GM19193 (cell line): ENCODE data around the gene ROGDI.

Source experiments
- POLR2A ChIP-seq: IDR thresholded peaks from 4 replicates; pipeline ENCODE4 v1.6.1; 2011; ENCODE audit not compliant: insufficient read depth, insufficient read length; ENCODE audit errors: extremely low read depth

ROGDI gene

DNA sequence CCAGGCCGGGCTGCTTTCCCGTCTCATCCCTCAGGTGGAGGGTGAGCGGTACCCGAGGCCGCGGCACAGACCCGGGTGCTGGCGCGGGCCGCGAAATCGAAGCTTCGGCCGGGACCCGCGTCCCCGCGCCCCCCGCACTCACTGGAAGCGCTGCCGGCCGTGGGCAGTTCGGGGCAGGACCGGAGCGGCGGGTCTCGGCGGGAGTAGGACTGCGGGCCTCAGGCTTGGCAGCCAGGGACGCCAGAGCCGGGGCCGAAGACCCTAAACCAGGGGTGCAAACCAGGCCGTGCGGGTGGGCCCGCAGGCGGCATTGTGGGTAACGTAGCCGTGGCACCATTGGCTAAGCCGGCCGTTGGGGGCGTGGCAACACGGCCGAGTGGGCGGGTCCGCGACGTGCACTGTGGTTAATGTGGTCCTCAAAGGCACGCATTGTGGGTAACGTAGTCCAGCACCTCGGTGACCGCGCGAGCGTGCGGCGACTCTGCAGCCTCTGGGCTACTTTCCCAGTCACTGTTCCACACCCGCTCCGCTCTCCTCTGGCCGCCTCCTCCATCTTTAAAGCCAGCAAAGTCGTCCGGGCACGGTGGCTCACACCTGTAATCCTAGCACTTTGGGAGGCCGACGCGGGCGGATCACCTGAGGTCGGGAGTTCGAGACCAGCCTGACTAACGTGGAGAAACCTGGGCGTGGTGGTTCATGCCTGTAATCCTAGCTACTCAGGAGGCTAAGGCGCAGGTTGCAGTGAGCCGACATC lies 35.4 kb downstream of the ROGDI start, which contains the start of gene ZNF500:
TSS of gene ZNF500 (minus strand) at position 288 of the 754 bp plus-strand sequence. CDS start 1,184 bp downstream, outside the sequence.
- TF ChIP-seq POLR2A: peak; percentile 68

DNA sequence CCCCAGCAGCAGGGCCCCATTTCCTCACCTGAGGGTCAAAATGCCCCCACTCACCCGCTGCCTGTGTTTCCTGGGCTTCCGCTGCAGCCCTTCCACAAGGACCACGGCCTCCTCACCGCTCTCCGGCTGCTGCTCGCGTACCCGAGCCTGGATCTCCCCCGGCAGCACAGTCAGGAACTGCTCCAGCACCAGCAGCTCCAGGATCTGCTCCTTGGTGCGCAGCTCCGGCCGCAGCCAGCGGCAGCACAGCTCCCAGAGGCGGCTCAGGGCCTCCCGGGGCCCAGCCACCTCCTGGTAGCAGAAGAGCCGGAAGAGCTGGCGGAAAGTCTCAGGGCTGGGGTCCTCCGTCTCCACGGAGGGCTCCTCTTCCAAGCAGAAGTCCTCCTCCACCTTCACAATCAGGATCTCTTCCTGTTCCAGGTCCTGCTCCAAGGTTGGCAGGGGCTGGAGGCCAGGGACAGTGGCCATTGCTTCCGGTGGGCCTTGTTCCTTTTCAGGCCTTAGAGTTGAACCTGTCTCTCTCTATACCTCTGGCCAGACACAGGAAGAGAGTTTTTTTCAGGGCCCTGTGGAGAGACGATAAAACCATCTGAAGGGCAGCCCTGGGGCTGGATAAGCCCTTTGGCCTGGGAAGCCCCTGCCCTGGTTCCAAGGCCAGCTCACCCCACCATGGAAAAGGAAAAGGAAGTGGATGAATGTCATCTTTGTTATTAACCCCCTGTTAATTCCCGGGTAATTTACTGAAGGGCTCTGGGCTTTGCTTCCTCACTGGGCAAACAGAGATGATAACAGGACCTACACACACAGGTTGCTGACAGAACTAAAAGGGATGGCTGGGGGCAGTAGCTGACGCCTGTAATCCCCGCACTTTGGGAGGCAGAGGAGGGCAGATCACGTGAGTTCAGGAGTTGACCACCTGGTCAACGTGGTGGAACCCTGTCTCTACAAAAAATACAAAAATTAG lies 36.6 kb downstream of the ROGDI start:
- no peak for TF ChIP-seq POLR2A

DNA sequence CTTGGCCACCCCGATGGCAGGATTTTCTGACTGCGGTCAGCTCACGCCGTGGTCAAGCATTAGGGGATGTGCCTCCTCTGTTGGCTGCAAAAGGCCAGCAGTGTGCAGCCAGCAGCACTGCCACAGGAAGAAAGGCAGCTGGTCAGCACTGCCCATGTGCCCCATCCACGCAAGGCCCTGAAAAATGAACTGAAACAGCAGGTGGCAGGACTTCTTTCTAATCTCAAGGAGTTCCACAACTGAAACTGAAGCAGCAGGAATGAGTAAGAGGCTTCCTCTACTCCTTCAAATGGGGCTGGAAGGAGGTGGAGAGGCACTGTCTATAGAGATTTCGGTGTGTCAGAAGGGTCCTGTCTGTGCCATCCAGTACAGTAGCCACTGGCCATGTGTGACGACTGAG lies 38.6 kb downstream of the ROGDI start:
- no peak for TF ChIP-seq POLR2A

DNA sequence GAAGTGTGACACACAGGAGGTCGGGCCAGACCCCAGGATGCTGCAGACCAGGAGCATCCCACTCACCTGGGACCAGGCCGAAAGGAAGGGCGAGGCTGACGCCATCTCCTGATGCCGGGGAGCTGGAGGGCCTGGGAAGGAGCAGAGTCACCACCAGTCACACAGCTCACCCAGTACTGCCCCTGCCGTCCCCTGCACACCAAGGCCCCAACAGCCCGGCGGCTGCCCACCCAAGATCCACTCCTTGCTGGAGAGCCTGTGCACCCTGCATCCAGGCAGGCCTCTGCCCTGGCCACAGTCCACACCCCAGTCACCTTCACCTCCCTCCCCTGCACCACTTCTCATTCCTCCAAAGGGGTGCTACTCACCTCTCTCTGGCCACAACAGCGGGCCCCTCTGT lies 40.2 kb downstream of the ROGDI start:
- no peak for TF ChIP-seq POLR2A

DNA sequence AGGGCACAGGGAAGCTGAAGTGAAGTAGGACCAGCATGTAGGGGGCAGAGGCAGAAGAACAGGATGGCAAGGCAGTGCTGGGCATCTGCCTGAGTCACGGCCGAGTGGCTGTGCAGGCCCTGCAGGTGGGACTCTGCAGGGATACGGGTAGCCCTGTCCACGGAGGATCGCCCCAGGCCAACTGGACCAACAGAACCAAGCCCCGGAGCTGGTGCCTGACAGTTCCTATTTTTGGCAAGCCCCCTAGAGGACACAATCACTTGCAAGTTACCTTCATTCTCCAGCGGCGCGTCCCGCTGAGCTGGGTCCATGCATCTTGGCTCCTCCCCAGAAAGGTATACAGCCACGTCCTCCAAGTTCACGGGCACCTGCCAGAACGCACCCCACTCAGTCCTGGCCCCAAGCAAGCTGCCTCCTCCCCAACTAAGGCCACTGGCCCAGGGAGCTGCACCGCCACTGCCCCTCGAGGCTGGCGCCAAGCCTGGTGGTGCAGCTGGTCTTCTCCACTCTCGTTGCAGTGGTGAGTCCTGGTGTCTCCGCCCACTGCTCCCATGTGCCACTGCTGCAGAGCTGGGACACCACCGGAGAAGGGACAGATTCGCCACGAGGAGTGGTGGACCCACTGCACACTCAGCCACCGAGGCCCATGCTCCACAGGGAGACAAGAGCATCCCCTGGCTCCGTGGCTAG lies 42.1 kb downstream of the ROGDI start:
- TF ChIP-seq POLR2A: no peak

DNA sequence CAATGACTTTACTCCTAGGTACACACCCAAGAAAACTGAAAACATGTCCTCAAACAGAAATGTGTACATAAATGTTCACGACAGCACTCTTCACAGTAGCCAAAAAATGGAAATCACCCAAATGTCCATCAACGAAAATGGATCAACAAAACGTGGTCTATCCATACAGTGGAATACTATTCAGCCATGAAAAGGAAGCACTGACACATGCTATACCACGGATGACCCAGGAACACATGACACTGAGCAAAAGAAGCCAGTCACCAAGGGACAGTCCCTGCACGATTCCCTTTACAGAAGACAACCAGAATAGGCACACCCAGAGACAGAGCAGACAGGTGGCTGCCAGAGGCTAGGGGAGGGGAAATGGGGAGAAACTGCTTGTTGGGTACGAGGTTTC lies 46.7 kb downstream of the ROGDI start:
- no peak for TF ChIP-seq POLR2A

DNA sequence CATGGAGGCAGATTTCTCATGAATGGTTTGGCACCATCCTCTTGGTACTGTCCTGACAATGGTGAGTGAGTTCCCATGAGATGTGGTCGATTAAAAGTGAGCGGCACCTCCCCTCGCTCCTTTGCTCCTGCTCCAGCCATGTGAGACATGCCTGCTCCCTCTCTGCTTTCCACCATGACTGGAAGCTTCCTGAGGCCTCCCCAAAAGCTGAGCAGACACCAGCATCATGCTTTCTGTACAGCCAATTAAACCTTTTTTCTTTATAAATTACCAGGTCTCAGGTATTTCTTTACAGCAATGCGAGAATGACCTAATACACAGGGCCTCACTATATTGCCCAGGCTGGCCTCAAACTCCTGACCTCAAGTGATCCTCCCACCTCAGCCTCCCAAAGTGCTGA lies 47.6 kb downstream of the ROGDI start:
- no peak for TF ChIP-seq POLR2A

DNA sequence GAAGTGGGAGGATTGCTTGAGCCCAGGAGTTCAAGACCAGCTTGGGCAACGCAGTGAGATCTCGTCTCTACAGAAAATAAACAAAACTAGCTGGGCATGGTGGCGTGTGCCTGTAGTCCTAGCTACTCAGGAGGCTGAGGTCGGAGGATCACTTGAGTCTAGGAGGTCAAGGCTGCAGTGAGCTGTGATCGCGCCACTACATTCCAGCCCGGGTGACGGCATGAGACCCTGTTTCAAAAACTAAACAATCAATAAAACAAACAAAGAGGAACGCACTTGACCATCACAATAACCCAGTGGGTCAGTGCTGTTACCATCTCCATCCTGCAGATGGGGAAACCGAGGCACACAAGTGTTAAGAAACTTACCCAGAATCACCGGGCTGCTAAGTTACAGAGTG lies 49.2 kb downstream of the ROGDI start:
- TF ChIP-seq POLR2A: no peak

DNA sequence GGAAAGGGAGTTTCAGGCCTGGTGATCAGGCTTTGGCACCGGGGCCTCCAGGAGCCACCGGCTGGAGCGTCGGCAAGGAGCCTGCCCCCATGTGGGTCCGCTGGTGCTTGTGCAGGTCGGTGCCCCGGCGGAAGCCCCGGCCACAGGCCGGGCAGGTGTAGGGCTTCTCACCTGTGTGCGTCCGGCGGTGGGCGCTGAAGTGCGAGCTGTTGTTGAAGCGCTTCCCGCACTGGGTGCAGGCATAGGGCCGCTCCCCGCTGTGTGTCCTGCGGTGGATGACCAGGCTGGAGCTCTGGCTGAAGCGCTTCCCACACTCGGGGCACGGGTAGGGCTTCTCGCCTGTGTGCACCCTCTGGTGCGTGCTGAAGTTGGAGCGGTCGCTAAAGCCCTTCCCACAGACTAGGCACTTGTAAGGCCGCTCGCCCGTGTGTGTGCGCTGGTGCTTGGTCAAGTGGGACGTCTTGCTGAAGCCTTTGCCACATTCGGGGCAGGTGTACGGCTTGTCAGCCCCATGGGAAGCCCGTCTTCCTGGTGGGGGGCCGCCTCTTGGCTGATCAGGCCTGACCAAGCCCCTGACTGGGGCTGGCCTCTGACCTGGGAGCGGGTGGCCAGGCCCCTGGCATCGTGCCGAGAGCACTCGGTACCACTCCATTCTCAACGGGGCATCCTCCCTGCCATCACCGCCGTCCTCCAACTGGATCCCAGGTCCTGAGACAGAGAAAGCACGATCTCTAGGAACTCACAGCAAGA lies 49.9 kb downstream of the ROGDI start:
- TF ChIP-seq POLR2A: no peak

DNA sequence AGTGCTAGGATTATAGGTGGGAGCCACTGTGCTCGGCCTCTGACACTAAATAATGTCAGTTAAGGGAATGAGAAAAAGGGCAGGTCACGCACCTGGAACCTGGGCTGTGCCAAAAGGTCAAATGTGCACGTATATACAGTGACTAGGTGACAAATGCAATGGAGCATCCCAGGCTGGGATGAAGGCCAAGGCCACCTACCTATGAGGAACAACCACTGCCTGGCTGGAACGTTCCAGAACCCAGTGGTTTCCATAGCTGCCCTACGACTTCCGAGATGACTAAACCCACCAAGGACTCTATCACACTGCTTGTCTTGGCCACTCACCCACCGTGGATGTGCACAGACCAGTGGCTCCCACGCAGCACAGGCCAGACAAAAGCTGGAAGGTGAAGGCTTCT lies 51.5 kb downstream of the ROGDI start:
- TF ChIP-seq POLR2A: no peak

DNA sequence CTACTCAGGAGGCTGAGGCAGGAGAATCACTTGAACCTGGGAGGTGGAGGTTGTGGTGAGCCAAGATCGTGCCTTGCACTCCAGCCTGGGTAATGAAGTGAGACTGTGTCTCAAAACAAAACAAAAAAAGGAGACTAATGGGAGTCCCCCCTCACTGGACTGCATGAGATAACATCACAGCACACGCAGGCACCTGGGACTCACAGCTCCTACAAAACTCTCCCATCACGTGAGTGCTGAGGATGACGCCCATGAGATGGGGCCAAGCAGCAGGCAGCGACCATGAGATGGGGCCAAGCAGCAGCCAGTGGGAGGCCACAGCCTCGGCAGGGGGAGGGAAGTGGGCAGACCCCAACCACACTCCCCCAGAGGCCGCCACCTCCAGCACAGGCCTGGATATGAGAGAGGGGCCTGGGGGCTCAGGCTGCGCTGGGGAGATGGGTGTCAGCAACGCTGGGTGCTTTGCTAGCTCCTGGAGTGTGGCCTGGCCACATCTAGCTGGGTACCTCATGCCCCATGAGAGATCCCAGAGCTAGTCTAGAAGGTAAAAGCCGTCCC lies 52.7 kb downstream of the ROGDI start:
- TF ChIP-seq POLR2A: no peak

DNA sequence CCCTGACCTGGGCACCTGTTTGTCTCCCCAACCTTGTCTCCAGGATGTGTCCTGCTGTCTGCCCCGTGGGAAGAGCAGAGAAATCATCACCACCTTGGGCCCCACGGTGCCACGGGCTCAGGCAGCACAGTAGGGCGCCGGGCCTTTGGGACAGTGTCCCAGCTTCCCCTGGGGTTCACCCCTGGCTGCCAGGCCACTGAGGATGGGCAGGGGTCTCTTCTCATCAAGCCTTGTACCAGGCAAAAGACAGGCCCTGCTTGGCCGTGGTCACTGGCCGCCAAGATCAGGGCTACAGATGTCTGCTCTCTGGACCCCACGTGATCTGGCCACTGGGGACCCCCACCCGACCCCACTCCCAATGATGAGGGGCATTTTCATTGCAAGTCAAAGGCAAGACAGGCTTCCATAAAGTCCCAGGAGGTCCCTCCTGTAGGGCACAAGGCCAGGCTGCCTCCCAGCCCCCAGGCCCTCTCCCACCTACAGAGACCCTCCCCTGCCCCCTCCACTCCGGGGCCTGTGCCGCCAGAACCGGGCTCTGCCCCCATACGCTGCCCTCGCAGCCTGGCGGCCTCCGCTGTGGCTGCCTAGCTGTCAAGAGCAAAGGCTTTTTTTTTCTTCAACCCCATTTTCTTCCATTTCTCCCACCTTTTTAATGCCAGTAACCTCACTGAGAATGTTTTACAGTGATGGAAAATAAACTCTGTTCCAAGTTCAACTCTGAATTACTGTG lies 53.6 kb downstream of the ROGDI start:
- TF ChIP-seq POLR2A: no peak

DNA sequence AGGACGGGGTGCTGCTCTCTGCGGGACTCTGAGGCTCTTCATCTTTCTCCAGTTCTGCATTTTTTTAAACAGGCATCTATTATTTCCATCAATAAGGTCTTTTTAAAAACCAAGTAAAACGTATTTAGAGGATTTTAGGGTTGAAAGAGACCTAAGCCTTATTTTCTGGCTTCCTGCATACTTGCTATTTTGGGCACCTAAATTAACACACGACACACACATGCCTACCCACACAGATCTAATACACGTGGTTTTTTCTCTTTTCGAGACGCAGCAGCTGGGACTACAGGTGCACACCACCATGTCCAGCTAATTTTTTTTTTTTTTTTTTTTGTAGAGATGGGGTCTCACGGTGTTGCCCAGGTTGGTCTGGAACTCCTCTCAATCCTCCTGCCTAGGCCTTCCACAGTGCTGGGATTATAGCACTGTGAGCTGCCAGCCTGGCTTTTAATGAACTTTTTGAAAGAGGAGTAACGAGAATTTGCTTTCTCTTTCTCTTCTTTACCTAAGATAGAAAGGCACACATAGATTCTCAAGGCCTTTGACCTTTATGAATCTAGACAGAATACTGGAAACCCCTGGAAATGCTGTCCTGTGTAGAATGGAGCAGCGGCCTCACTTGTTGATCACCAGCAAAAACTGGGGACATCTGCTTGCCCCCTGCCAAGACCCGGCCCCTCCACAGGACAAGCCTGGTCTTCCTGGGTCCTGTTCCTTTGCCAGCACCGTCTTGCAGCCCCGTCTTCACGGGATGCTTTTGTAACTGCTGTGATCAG lies 54.3 kb downstream of the ROGDI start:
- no peak for TF ChIP-seq POLR2A
